Calu3 (cell line): ENCODE data around the gene IFT20. TPM values are rescaled to one million over a fixed set of nuclear protein-coding genes. Genes with fewer than 3 reads are reported as not detected.

Source experiments
- BruUV-seq: library from RNA; stranded (reverse); fragments of 400-500 nt; replicated peaks from 2 replicates; lab custom pipeline; 2021; lab: Mats Ljungman, UMichigan
- CTCF ChIA-PET: fragments of 300-600 bp; sonication (Branson Sonifier 250); formaldehyde crosslinking; loops from one replicate; lab custom pipeline; 2022; ENCODE audit warnings: antibody characterized with exemption; lab: Charles Lee
- DNase-seq: peaks from one replicate; pipeline ENCODE4 v3.0.0; 2022
- H3K27ac Mint-ChIP-seq: one replicate; pipeline ENCODE4 v1.8.0; 2022; ENCODE audit warnings: mixed read lengths; ENCODE audit not compliant: unreplicated experiment
- H3K27me3 Mint-ChIP-seq: one replicate; pipeline ENCODE4 v1.8.0; 2022; ENCODE audit warnings: mixed read lengths; ENCODE audit not compliant: unreplicated experiment
- H3K36me3 Mint-ChIP-seq: one replicate; pipeline ENCODE4 v1.8.0; 2022; ENCODE audit warnings: mild to moderate bottlenecking, moderate library complexity, mixed read lengths; ENCODE audit not compliant: insufficient read depth, unreplicated experiment
- H3K4me1 Mint-ChIP-seq: one replicate; pipeline ENCODE4 v1.8.0; 2022; ENCODE audit warnings: mild to moderate bottlenecking, low read depth, mixed read lengths; ENCODE audit not compliant: unreplicated experiment
- H3K4me3 Mint-ChIP-seq: one replicate; pipeline ENCODE4 v1.8.0; 2022; ENCODE audit warnings: mild to moderate bottlenecking, low read depth, moderate library complexity, mixed read lengths; ENCODE audit not compliant: unreplicated experiment
- H3K9me3 Mint-ChIP-seq: one replicate; pipeline ENCODE4 v1.8.0; 2022; ENCODE audit warnings: low read depth, mixed read lengths; ENCODE audit not compliant: unreplicated experiment
- CTCF ChIP-seq: fragments of 200-600 bp; IDR thresholded peaks from one replicate; pipeline ENCODE4 v1.8.0; 2022; ENCODE audit warnings: antibody characterized with exemption; ENCODE audit not compliant: unreplicated experiment
- intact Hi-C: fragments of 100-400 bp; cut with micrococcal nuclease; formaldehyde crosslinking; loops from one replicate; pipeline ENCODE4 v1.10.0; 2022; ENCODE audit not compliant: unreplicated experiment
- total RNA-seq: library from RNA; stranded (reverse); gene quantifications from 2 replicates; pipeline ENCODE4 v1.2.3, GENCODE V29; 2022

IFT20 gene
- total RNA-seq, 1 experiment from 2014 or later, result 32.1 TPM

GRCh38 chr17:28327031-28327607 is 8.2 kb downstream of the IFT20 start:
- no peak overlapping the region for H3K27ac Mint-ChIP-seq
- BruUV-seq, result TSS peak; percentile 32
- no peak for DNase-seq
- H3K36me3 Mint-ChIP-seq, result peaks cover 59% of the 10 kb centered on the region
- no peaks in the 10 kb centered on the region for H3K9me3 Mint-ChIP-seq
- TF ChIP-seq CTCF, result no peak
- no peaks in the 10 kb centered on the region for H3K27me3 Mint-ChIP-seq
- CTCF ChIA-PET, result no interaction called here
- intact Hi-C loops, result loop anchor here (5.0 to 10.0 kb wide), 2 partner anchors 70 to 272 kb away; no protein-coding TSS in a partner anchor
- H3K4me1 Mint-ChIP-seq, result peaks cover 41% of the 10 kb centered on the region
- peak overlapping the region; percentile 43 for H3K4me3 Mint-ChIP-seq

- Mint-ChIP-seq H3K27me3 (no peaks in the 10 kb centered on the region), H3K4me1 (peaks cover 48% of the 10 kb centered on the region), H3K4me3 (peak overlapping the region; percentile 43), H3K36me3 (peaks cover 55% of the 10 kb centered on the region), H3K9me3 (no peaks in the 10 kb centered on the region), H3K27ac (peak overlapping the region; percentile 87)
- no TSS peak for BruUV-seq
- CTCF ChIA-PET, result interaction anchor here (0.6 to 1.2 kb wide), 4 partner anchors 9 to 521 kb away, joined by 3 to 6 read pairs (median 4); partner anchors contain the start of genes IFT20 and TNFAIP1
- intact Hi-C loops, result loop anchor here (5.0 to 10.0 kb wide), 2 partner anchors 69 to 271 kb away; no protein-coding TSS in a partner anchor
- no peak for TF ChIP-seq CTCF
- DNase-seq, result peak; percentile 67
Observed at GRCh38 chr17:28326114-28326513, 9.2 kb downstream of the IFT20 start.

- intact Hi-C loops, result loop anchor here (5.0 to 10.0 kb wide), 2 partner anchors 68 to 270 kb away; no protein-coding TSS in a partner anchor
- DNase-seq, result no peak
- no peak for TF ChIP-seq CTCF
- Mint-ChIP-seq H3K9me3 (no peaks in the 10 kb centered on the region), H3K27ac (peak overlapping the region; percentile 47), H3K4me1 (peaks cover 57% of the 10 kb centered on the region), H3K36me3 (peaks cover 62% of the 10 kb centered on the region), H3K27me3 (no peaks in the 10 kb centered on the region), H3K4me3 (peak overlapping the region; percentile 41)
- no TSS peak for BruUV-seq
- CTCF ChIA-PET, result interaction anchor here (0.7 to 1.2 kb wide), 3 partner anchors 10 to 92 kb away, joined by 3 to 6 read pairs (median 3); partner anchors contain the start of genes IFT20 and TNFAIP1
Observed at GRCh38 chr17:28325211-28325610, 10.1 kb downstream of the IFT20 start.

- DNase-seq, result no peak
- no peaks in the 10 kb centered on the region for H3K9me3 Mint-ChIP-seq
- intact Hi-C loops, result loop anchor here (5.0 to 10.0 kb wide), 3 partner anchors 67 to 270 kb away; no protein-coding TSS in a partner anchor
- H3K27ac Mint-ChIP-seq, result peak overlapping the region; percentile 47
- H3K36me3 Mint-ChIP-seq, result peaks cover 67% of the 10 kb centered on the region
- no peak for TF ChIP-seq CTCF
- CTCF ChIA-PET, result interaction anchor here (0.7 to 1.2 kb wide), 2 partner anchors 11 to 91 kb away, joined by 3 read pairs; partner anchors contain the start of gene TNFAIP1
- H3K4me1 Mint-ChIP-seq, result peaks cover 61% of the 10 kb centered on the region
- H3K4me3 Mint-ChIP-seq, result peak overlapping the region; percentile 41
- no peaks in the 10 kb centered on the region for H3K27me3 Mint-ChIP-seq
- BruUV-seq, result no TSS peak
Observed at GRCh38 chr17:28324781-28325180, 10.5 kb downstream of the IFT20 start.
